ENCODE results near the gene TMEM81.

Gene TMEM81

GRCh38 chr1:205042911-205043806 lies 41.1 kb downstream of the TMEM81 start, which contains the start of gene CNTN2:
Gene CNTN2, plus strand, starts transcription at chr1:205043212. Its CDS starts 9,974 bp downstream, at chr1:205053186.
- Histone ChIP-seq H3K27ac (ENCODE audit: low read depth, low read length, poor library complexity, severe bottlenecking) (no peak within 1 kb of the TSS), H3K4me1 (ENCODE audit: insufficient read depth, low read length, severe bottlenecking) (no peaks in the 10 kb centered on the region), H3K79me2 (ENCODE audit: insufficient read depth, low read length) (no peaks in the 10 kb centered on the region), H3F3A (ENCODE audit: insufficient read depth, low read length) (no peaks in the 10 kb centered on the region), H3K27me3 (ENCODE audit: insufficient read depth, low read length) (peaks cover 5% of the 10 kb centered on the region; the same call in 1 of the 2 replicates), H3K4me3 (ENCODE audit: low read depth, low read length, poor library complexity, severe bottlenecking) (no peak within 1 kb of the TSS), H3K9ac (ENCODE audit: low read length) (no peak within 1 kb of the TSS), H3K9me2 (ENCODE audit: low read depth, low read length) (no peaks in the 10 kb centered on the region), H3K9me3 (ENCODE audit: low read length) (no peaks in the 10 kb centered on the region), H3K36me3 (ENCODE audit: insufficient read depth, low read length) (no peaks in the 10 kb centered on the region), H2AFZ (ENCODE audit: low read length) (no peak within 1 kb of the TSS), H4K20me1 (ENCODE audit: insufficient read depth, low read length) (no peaks in the 10 kb centered on the region), H3K4me2 (ENCODE audit: low read length) (no peak within 1 kb of the TSS)
- TF ChIP-seq EZH2 (IDR thresholded peaks at IDR 0.05; ENCODE audit: borderline replicate concordance, low read length), result no peak
- TF ChIP-seq CTCF (IDR thresholded peaks at IDR 0.05; ENCODE audit: low read length), result no peak

GRCh38 chr1:205041998-205042910 lies 42.0 kb downstream of the TMEM81 start:
- H3K27ac ChIP-seq (ENCODE audit: low read depth, low read length, poor library complexity, severe bottlenecking), result no peak overlapping the region
- H3K27me3 ChIP-seq (ENCODE audit: insufficient read depth, low read length), result peaks cover 5% of the 10 kb centered on the region; the same call in 1 of the 2 replicates
- H3K9me2 ChIP-seq (ENCODE audit: low read depth, low read length), result no peaks in the 10 kb centered on the region
- no peak overlapping the region for H3K9ac ChIP-seq (ENCODE audit: low read length)
- TF ChIP-seq CTCF (IDR thresholded peaks at IDR 0.05; ENCODE audit: low read length) (no peak), EZH2 (IDR thresholded peaks at IDR 0.05; ENCODE audit: borderline replicate concordance, low read length) (no peak)
- no peaks in the 10 kb centered on the region for H4K20me1 ChIP-seq (ENCODE audit: insufficient read depth, low read length)
- no peak overlapping the region for H2AFZ ChIP-seq (ENCODE audit: low read length)
- H3K4me3 ChIP-seq (ENCODE audit: low read depth, low read length, poor library complexity, severe bottlenecking), result no peak overlapping the region
- H3F3A ChIP-seq (ENCODE audit: insufficient read depth, low read length), result no peaks in the 10 kb centered on the region
- H3K79me2 ChIP-seq (ENCODE audit: insufficient read depth, low read length), result no peaks in the 10 kb centered on the region
- H3K4me1 ChIP-seq (ENCODE audit: insufficient read depth, low read length, severe bottlenecking), result no peaks in the 10 kb centered on the region
- no peaks in the 10 kb centered on the region for H3K9me3 ChIP-seq (ENCODE audit: low read length)
- H3K4me2 ChIP-seq (ENCODE audit: low read length), result no peak overlapping the region
- no peaks in the 10 kb centered on the region for H3K36me3 ChIP-seq (ENCODE audit: insufficient read depth, low read length)

GRCh38 chr1:205041001-205041715 lies 43.1 kb downstream of the TMEM81 start:
- no peak for TF ChIP-seq EZH2 (IDR thresholded peaks at IDR 0.05; ENCODE audit: borderline replicate concordance, low read length)
- TF ChIP-seq CTCF (IDR thresholded peaks at IDR 0.05; ENCODE audit: low read length), result no peak
- Histone ChIP-seq H3K4me1 (ENCODE audit: insufficient read depth, low read length, severe bottlenecking) (no peaks in the 10 kb centered on the region), H3K27ac (ENCODE audit: low read depth, low read length, poor library complexity, severe bottlenecking) (no peak overlapping the region), H3K9me2 (ENCODE audit: low read depth, low read length) (no peaks in the 10 kb centered on the region), H3K4me3 (ENCODE audit: low read depth, low read length, poor library complexity, severe bottlenecking) (no peak overlapping the region), H3K9ac (ENCODE audit: low read length) (no peak overlapping the region), H2AFZ (ENCODE audit: low read length) (no peak overlapping the region), H3K36me3 (ENCODE audit: insufficient read depth, low read length) (no peaks in the 10 kb centered on the region), H3K4me2 (ENCODE audit: low read length) (no peak overlapping the region), H3F3A (ENCODE audit: insufficient read depth, low read length) (no peaks in the 10 kb centered on the region), H3K27me3 (ENCODE audit: insufficient read depth, low read length) (peaks cover 5% of the 10 kb centered on the region; the same call in 1 of the 2 replicates), H3K9me3 (ENCODE audit: low read length) (no peaks in the 10 kb centered on the region), H4K20me1 (ENCODE audit: insufficient read depth, low read length) (no peaks in the 10 kb centered on the region), H3K79me2 (ENCODE audit: insufficient read depth, low read length) (no peaks in the 10 kb centered on the region)

Data from OCI-LY1 (cell line).